K562 (cell line): Measurements from ENCODE around the gene TMEM147. TPM values are rescaled to one million over a fixed set of nuclear protein-coding genes. Genes with fewer than 3 reads are reported as not detected.
A peak's percentile ranks its signal among the peaks of the same experiment; 100 is the strongest.

Source experiments
- ASH1L ChIP-seq: fragments of 450-650 bp; IDR thresholded peaks from 2 replicates; pipeline ENCODE4 v1.6.1; 2018; ENCODE audit warnings: borderline replicate concordance, mild to moderate bottlenecking, low read depth; ENCODE audit not compliant: partially characterized antibody
- ATF3 ChIP-seq, 2 experiments: fragments of 450-650 bp in 1 of 2; sonication (generic) in 1 of 2; formaldehyde crosslinking in 1 of 2; IDR thresholded peaks in 1 of 2; conservative IDR thresholded peaks in 1 of 2; 2 replicates each; pipeline versions ENCODE4 v1.6.1 to v1.8.1; 2016 to 2023; ENCODE audit warnings: mild to moderate bottlenecking in 2 of 2, moderate library complexity in 2 of 2, inconsistent platforms in 1 of 2, missing genetic modification reagents in 1 of 2
- ATF7 ChIP-seq: fragments of 450-650 bp; IDR thresholded peaks from 2 replicates; pipeline ENCODE4 v1.7.1; 2014; ENCODE audit warnings: mild to moderate bottlenecking, moderate library complexity
- BRD4 ChIP-seq: fragments of 200-600 bp; sonication (generic); IDR thresholded peaks from 2 replicates; pipeline ENCODE4 v1.6.1; 2017; ENCODE audit warnings: inconsistent platforms
- BRD9 ChIP-seq: fragments of 450-650 bp; IDR thresholded peaks from 2 replicates; pipeline ENCODE4 v1.6.1; 2018; ENCODE audit warnings: low read depth; ENCODE audit not compliant: partially characterized antibody
- CHD4 ChIP-seq: fragments of 200-600 bp; sonication (generic); IDR thresholded peaks from 3 replicates; pipeline ENCODE4 v1.6.1; 2012; ENCODE audit warnings: low read depth, mild to moderate bottlenecking, mixed read lengths, low read length, inconsistent platforms; ENCODE audit not compliant: insufficient read depth, insufficient replicate concordance, poor library complexity, severe bottlenecking
- CLOCK ChIP-seq: fragments of 250-450 bp; sonication (Bioruptor Pico); IDR thresholded peaks from 2 replicates; pipeline ENCODE4 v1.4.0; 2020; ENCODE audit warnings: mild to moderate bottlenecking, moderate library complexity, borderline replicate concordance
- ELF2 ChIP-seq: fragments of 250-450 bp; sonication (Bioruptor Pico); IDR thresholded peaks from 2 replicates; pipeline ENCODE4 v1.5.0; 2021; ENCODE audit warnings: mild to moderate bottlenecking
- HDAC8 ChIP-seq: fragments of 450-650 bp; IDR thresholded peaks from 2 replicates; pipeline ENCODE4 v1.6.1; 2016; ENCODE audit warnings: mild to moderate bottlenecking, missing genetic modification characterization, moderate library complexity, missing compliant biosample characterization
- KDM1A ChIP-seq, 2 experiments: fragments of 450-650 bp; IDR thresholded peaks; 2 replicates each; pipeline ENCODE4 v1.6.1; 2016; ENCODE audit warnings: mild to moderate bottlenecking in 2 of 2
- KLF13 ChIP-seq: fragments of 450-650 bp; IDR thresholded peaks from 2 replicates; pipeline ENCODE4 v1.6.1; 2016; ENCODE audit warnings: missing genetic modification characterization, low read depth, mild to moderate bottlenecking, missing compliant biosample characterization, moderate library complexity, borderline replicate concordance
- MEIS2 ChIP-seq: fragments of 450-650 bp; IDR thresholded peaks from 2 replicates; pipeline ENCODE4 v1.6.1; 2014; ENCODE audit warnings: mild to moderate bottlenecking; ENCODE audit not compliant: partially characterized antibody
- POU5F1 ChIP-seq: fragments of 150-350 bp; IDR thresholded peaks from 2 replicates; pipeline ENCODE4 v1.6.1; 2014; ENCODE audit warnings: borderline replicate concordance, low read length, low read depth, mild to moderate bottlenecking; ENCODE audit not compliant: partially characterized antibody
- SNIP1 ChIP-seq: fragments of 450-650 bp; IDR thresholded peaks from 2 replicates; pipeline ENCODE4 v1.7.1; 2017; ENCODE audit warnings: low read depth, mild to moderate bottlenecking
- polyA plus RNA-seq, 8 experiments: library from polyadenylated mRNA; depleted of rRNA in 4 of 8; stranded (reverse) in 5 of 8; unstranded in 3 of 8; fragments of >200 nt; fragmentation: Nextera tagmentation in 2 of 8; fragmentation: Illumina TruSeq in 1 of 8; extraction: Ambion mirVana in 2 of 8; extraction: Trizol in 1 of 8; gene quantifications; 2 replicates each; pipeline versions ENCODE4 v1.2.1 to v1.2.3, GENCODE V29; 2011 to 2014; ENCODE audit warnings: inconsistent platforms in 1 of 8, missing spikeins in 1 of 8
- total RNA-seq, 7 experiments: library from RNA; depleted of rRNA in 6 of 7; stranded (reverse); fragments of >200 nt in 6 of 7; fragmentation: Illumina TruSeq in 2 of 7; extraction: Trizol in 2 of 7; gene quantifications; 2 replicates each; pipeline versions ENCODE4 v1.2.1 to v1.2.3, GENCODE V29; 2011 to 2021; ENCODE audit warnings: low replicate concordance in 1 of 7
- TF ChIP-seq, protein P1 (sequence below): sonication (generic); formaldehyde crosslinking; IDR thresholded peaks from 2 replicates; pipeline ENCODE4 v1.8.1; 2022; ENCODE audit warnings: missing genetic modification reagents
- TF ChIP-seq, protein P2 (sequence below): sonication (generic); formaldehyde crosslinking; IDR thresholded peaks from 2 replicates; pipeline ENCODE4 v1.9.0; 2022; ENCODE audit warnings: mild to moderate bottlenecking, missing genetic modification reagents
- TF ChIP-seq, protein P3 (sequence below): fragments of 250-450 bp; sonication (Bioruptor Pico); IDR thresholded peaks from 2 replicates; pipeline ENCODE4 v1.5.0; 2021
- TF ChIP-seq, protein P4 (sequence below): fragments of 450-650 bp; IDR thresholded peaks from 2 replicates; pipeline ENCODE4 v1.6.1; 2016

Gene TMEM147
- total and polyA plus RNA-seq, 9 of the 15 experiments (the other 6 are each of a cell fraction or from before 2014, with no cell fraction given): 73.8 to 194 (median 142) TPM

GRCh38 chr19:35571406-35571965 is 26.1 kb downstream of the TMEM147 start (continued):
- peak; percentile 73 for TF ChIP-seq ATF3 (IDR thresholded peaks at IDR 0.05)
- TF ChIP-seq ATF3 (CRISPR knock-in tag; conservative IDR thresholded peaks at IDR 0.05): no peak
- TF ChIP-seq ELF2 (CRISPR knock-in tag): no peak
- no peak for TF ChIP-seq ASH1L
- peak; percentile 16 for TF ChIP-seq MEIS2
- no peak for TF ChIP-seq HDAC8 (tag)
- no peak for TF ChIP-seq KLF13 (tag)
- TF ChIP-seq CLOCK (CRISPR knock-in tag): no peak
- no peak for TF ChIP-seq BRD4
- TF ChIP-seq, protein P1, sequence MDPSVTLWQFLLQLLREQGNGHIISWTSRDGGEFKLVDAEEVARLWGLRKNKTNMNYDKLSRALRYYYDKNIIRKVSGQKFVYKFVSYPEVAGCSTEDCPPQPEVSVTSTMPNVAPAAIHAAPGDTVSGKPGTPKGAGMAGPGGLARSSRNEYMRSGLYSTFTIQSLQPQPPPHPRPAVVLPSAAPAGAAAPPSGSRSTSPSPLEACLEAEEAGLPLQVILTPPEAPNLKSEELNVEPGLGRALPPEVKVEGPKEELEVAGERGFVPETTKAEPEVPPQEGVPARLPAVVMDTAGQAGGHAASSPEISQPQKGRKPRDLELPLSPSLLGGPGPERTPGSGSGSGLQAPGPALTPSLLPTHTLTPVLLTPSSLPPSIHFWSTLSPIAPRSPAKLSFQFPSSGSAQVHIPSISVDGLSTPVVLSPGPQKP: no peak
- TF ChIP-seq KDM1A (IDR thresholded peaks at IDR 0.05): no peak
- TF ChIP-seq, protein P2, sequence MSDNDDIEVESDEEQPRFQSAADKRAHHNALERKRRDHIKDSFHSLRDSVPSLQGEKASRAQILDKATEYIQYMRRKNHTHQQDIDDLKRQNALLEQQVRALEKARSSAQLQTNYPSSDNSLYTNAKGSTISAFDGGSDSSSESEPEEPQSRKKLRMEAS: no peak
- TF ChIP-seq CHD4: no peak
- TF ChIP-seq POU5F1: no peak
- peak; percentile 48; the same call in 1 of the 2 replicates for TF ChIP-seq ATF7
- no peak for TF ChIP-seq BRD9
- TF ChIP-seq SNIP1: no peak
- TF ChIP-seq, protein P3, sequence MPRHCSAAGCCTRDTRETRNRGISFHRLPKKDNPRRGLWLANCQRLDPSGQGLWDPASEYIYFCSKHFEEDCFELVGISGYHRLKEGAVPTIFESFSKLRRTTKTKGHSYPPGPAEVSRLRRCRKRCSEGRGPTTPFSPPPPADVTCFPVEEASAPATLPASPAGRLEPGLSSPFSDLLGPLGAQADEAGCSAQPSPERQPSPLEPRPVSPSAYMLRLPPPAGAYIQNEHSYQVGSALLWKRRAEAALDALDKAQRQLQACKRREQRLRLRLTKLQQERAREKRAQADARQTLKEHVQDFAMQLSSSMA (CRISPR knock-in tag): no peak
- TF ChIP-seq, protein P4, sequence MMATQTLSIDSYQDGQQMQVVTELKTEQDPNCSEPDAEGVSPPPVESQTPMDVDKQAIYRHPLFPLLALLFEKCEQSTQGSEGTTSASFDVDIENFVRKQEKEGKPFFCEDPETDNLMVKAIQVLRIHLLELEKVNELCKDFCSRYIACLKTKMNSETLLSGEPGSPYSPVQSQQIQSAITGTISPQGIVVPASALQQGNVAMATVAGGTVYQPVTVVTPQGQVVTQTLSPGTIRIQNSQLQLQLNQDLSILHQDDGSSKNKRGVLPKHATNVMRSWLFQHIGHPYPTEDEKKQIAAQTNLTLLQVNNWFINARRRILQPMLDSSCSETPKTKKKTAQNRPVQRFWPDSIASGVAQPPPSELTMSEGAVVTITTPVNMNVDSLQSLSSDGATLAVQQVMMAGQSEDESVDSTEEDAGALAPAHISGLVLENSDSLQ: peak; percentile 25; the same call in 1 of the 2 replicates
